HG02571 (cell line): ENCODE measurements around the gene ALDH1L2.

Experiments
- ATAC-seq: cut with Tn5 transposase; IDR thresholded peaks from one replicate; pipeline ENCODE4 v1.9.1; 2021; ENCODE audit warnings: mild to moderate bottlenecking, moderate library complexity; ENCODE audit not compliant: unreplicated experiment

Gene ALDH1L2

GRCh38 chr12:105033851-105034250 is 50.4 kb downstream of the ALDH1L2 start:
- no peak for ATAC-seq

- ATAC-seq, result no peak
Observed at GRCh38 chr12:105032703-105033357, 51.4 kb downstream of the ALDH1L2 start.

- ATAC-seq, result peak; percentile 81
Observed at GRCh38 chr12:105030820-105031807, 53.1 kb downstream of the ALDH1L2 start.

GRCh38 chr12:105026411-105026810 is 57.8 kb downstream of the ALDH1L2 start:
- ATAC-seq, result no peak

- ATAC-seq, result no peak
Observed at GRCh38 chr12:105025890-105026289, 58.4 kb downstream of the ALDH1L2 start.

- ATAC-seq, result no peak
Observed at GRCh38 chr12:105024928-105025327, 59.3 kb downstream of the ALDH1L2 start.

GRCh38 chr12:105020241-105020962 is 63.9 kb downstream of the ALDH1L2 start:
- no peak for ATAC-seq

- no peak for ATAC-seq
Observed at GRCh38 chr12:105018776-105019175, 65.5 kb downstream of the ALDH1L2 start.

GRCh38 chr12:105018012-105018411 is 66.2 kb downstream of the ALDH1L2 start:
- no peak for ATAC-seq

- ATAC-seq, result no peak
Observed at GRCh38 chr12:105015543-105015942, 68.7 kb downstream of the ALDH1L2 start.

GRCh38 chr12:105014603-105015002 is 69.7 kb downstream of the ALDH1L2 start:
- no peak for ATAC-seq

- no peak for ATAC-seq
Observed at GRCh38 chr12:105013892-105014291, 70.4 kb downstream of the ALDH1L2 start.

- ATAC-seq, result no peak
Observed at GRCh38 chr12:105001476-105001875, 82.8 kb downstream of the ALDH1L2 start.

GRCh38 chr12:104999347-104999685 is 84.9 kb downstream of the ALDH1L2 start:
- ATAC-seq, result no peak

- ATAC-seq, result no peak
Observed at GRCh38 chr12:104998423-104999346, 85.6 kb downstream of the ALDH1L2 start.

- no peak for ATAC-seq
Observed at GRCh38 chr12:104997541-104997940, 86.7 kb downstream of the ALDH1L2 start.

GRCh38 chr12:104994336-104994735 is 89.9 kb downstream of the ALDH1L2 start:
- ATAC-seq, result no peak

- ATAC-seq, result no peak
Observed at GRCh38 chr12:104991565-104992128, 92.6 kb downstream of the ALDH1L2 start.

GRCh38 chr12:104990950-104991349 is 93.3 kb downstream of the ALDH1L2 start:
- no peak for ATAC-seq
